ENCODE measurements around the gene TPCN2.

- no peak for TF ChIP-seq POLR2A (IDR thresholded peaks at IDR 0.05; ENCODE audit: low read depth, low read length)
- TF ChIP-seq POLR2AphosphoS5 (IDR thresholded peaks at IDR 0.05; ENCODE audit: low read depth, low read length), result no peak
Measured at GRCh38 chr11:69113646-69114340, 65.1 kb downstream of the TPCN2 start.
